Large intestine (tissue), 3 donors: Measurements from ENCODE around the gene RAB11FIP5. TPM values are rescaled to one million over a fixed set of nuclear protein-coding genes. Genes with fewer than 3 reads are reported as not detected.

Experiments
- DNase-seq, 2 donors: peaks; one replicate each; pipeline versions ENCODE4 v3.0.0 to v3.0.0-alpha.2; 2013
- H3K27ac ChIP-seq: one replicate; pipeline ENCODE4 v1.5.1; 2013; ENCODE audit warnings: low read length
- H3K27me3 ChIP-seq: 2 replicates; pipeline ENCODE4 v1.6.1; 2013; ENCODE audit warnings: low read length; ENCODE audit not compliant: control insufficient read depth, insufficient read depth
- H3K36me3 ChIP-seq: 2 replicates; pipeline ENCODE4 v1.6.1; 2013; ENCODE audit warnings: low read length; ENCODE audit not compliant: control insufficient read depth, insufficient read depth
- H3K4me1 ChIP-seq: one replicate; pipeline ENCODE4 v1.6.1; 2013; ENCODE audit warnings: low read length; ENCODE audit not compliant: control insufficient read depth, insufficient read depth
- H3K4me3 ChIP-seq: one replicate; pipeline ENCODE4 v1.5.1; 2013; ENCODE audit warnings: low read length
- H3K9me3 ChIP-seq: one replicate; pipeline ENCODE4 v1.6.1; 2013; ENCODE audit warnings: mild to moderate bottlenecking, low read depth, low read length, moderate library complexity; ENCODE audit not compliant: control insufficient read depth
- WGBS: methylation state at CpG from one replicate; pipeline ENCODE4 v1.1.5; 2013; ENCODE audit warnings: low lambda C conversion rate; ENCODE audit not compliant: insufficient coverage; 5-methylcytosine and 5-hydroxymethylcytosine counted together
- polyA plus RNA-seq: library from polyadenylated mRNA; unstranded; fragments of 120-200 nt; gene quantifications from one replicate; pipeline ENCODE4 v1.2.1, GENCODE V29; 2013

RAB11FIP5 gene
- polyA plus RNA-seq, 1 donor, result 21.4 TPM

- H3K36me3 ChIP-seq, result peaks cover 6% of the 10 kb centered on the region
- no peaks in the 10 kb centered on the region for H3K27me3 ChIP-seq
- H3K4me1 ChIP-seq, result no peaks in the 10 kb centered on the region
- H3K9me3 ChIP-seq, result no peaks in the 10 kb centered on the region
- WGBS, result no CpG with 5 or more reads among the region's 12 CpGs
- no peak overlapping the region for H3K4me3 ChIP-seq
- no peak for DNase-seq
- H3K27ac ChIP-seq, result no peak overlapping the region
These were observed 68.6 kb downstream of the RAB11FIP5 start for GRCh38 chr2:73043929-73044832.

GRCh38 chr2:73043276-73043675 is 69.5 kb downstream of the RAB11FIP5 start:
- no peak overlapping the region for H3K27ac ChIP-seq
- H3K9me3 ChIP-seq, result no peaks in the 10 kb centered on the region
- no peak for DNase-seq
- no peaks in the 10 kb centered on the region for H3K4me1 ChIP-seq
- peaks cover 6% of the 10 kb centered on the region for H3K36me3 ChIP-seq
- 100% methylated on average over 1 of the region's 5 CpGs for WGBS
- no peaks in the 10 kb centered on the region for H3K27me3 ChIP-seq
- no peak overlapping the region for H3K4me3 ChIP-seq

GRCh38 chr2:73037947-73038585 is 74.7 kb downstream of the RAB11FIP5 start:
- WGBS, result 100% methylated on average over 1 of the region's 6 CpGs
- no peak for DNase-seq
- no peaks in the 10 kb centered on the region for H3K27me3 ChIP-seq

GRCh38 chr2:73036766-73037165 is 76.0 kb downstream of the RAB11FIP5 start:
- Histone ChIP-seq H3K4me3 (no peak overlapping the region), H3K36me3 (peaks cover 6% of the 10 kb centered on the region), H3K27me3 (no peaks in the 10 kb centered on the region), H3K9me3 (no peaks in the 10 kb centered on the region), H3K27ac (no peak overlapping the region), H3K4me1 (peaks cover 14% of the 10 kb centered on the region)
- no peak for DNase-seq
- WGBS, result no CpG with 5 or more reads among the region's 11 CpGs

More at GRCh38 chr2:73037947-73038585, 74.7 kb downstream of the RAB11FIP5 start:
- Histone ChIP-seq H3K36me3 (peaks cover 6% of the 10 kb centered on the region), H3K4me3 (no peak overlapping the region), H3K4me1 (peaks cover 5% of the 10 kb centered on the region), H3K9me3 (no peaks in the 10 kb centered on the region), H3K27ac (no peak overlapping the region)

GRCh38 chr2:73035899-73036711 is 76.6 kb downstream of the RAB11FIP5 start:
- H3K4me3 ChIP-seq, result no peak overlapping the region
- no CpG with 5 or more reads among the region's 6 CpGs for WGBS
- DNase-seq, result no peak
- H3K27ac ChIP-seq, result no peak overlapping the region
- H3K36me3 ChIP-seq, result peaks cover 6% of the 10 kb centered on the region
- no peaks in the 10 kb centered on the region for H3K27me3 ChIP-seq
- peaks cover 20% of the 10 kb centered on the region for H3K4me1 ChIP-seq
- H3K9me3 ChIP-seq, result no peaks in the 10 kb centered on the region

GRCh38 chr2:73034661-73035375 is 77.9 kb downstream of the RAB11FIP5 start:
- WGBS, result 100% methylated on average over 1 of the region's 7 CpGs
- no peaks in the 10 kb centered on the region for H3K9me3 ChIP-seq
- peaks cover 23% of the 10 kb centered on the region for H3K4me1 ChIP-seq
- H3K4me3 ChIP-seq, result no peak overlapping the region
- DNase-seq, result no peak
- no peaks in the 10 kb centered on the region for H3K27me3 ChIP-seq
- H3K27ac ChIP-seq, result no peak overlapping the region
- peaks cover 2% of the 10 kb centered on the region for H3K36me3 ChIP-seq

GRCh38 chr2:73033766-73034381 is 78.9 kb downstream of the RAB11FIP5 start:
- Histone ChIP-seq H3K27ac (peak overlapping the region; percentile 84), H3K9me3 (no peaks in the 10 kb centered on the region), H3K4me3 (no peak overlapping the region), H3K27me3 (no peaks in the 10 kb centered on the region), H3K36me3 (no peaks in the 10 kb centered on the region), H3K4me1 (peaks cover 23% of the 10 kb centered on the region)
- WGBS, result no CpG with 5 or more reads among the region's 5 CpGs
- DNase-seq, result peak in 1 of 2 donors; percentile 19

- peaks cover under 1% of the 10 kb centered on the region for H3K36me3 ChIP-seq
- no CpG with 5 or more reads among the region's 1 CpG for WGBS
- H3K27ac ChIP-seq, result peak overlapping the region; percentile 84
- no peaks in the 10 kb centered on the region for H3K9me3 ChIP-seq
- H3K4me1 ChIP-seq, result peaks cover 23% of the 10 kb centered on the region
- DNase-seq, result peak in 1 of 2 donors; percentile 27
- no peak overlapping the region for H3K4me3 ChIP-seq
- H3K27me3 ChIP-seq, result no peaks in the 10 kb centered on the region
These were observed 79.5 kb downstream of the RAB11FIP5 start for GRCh38 chr2:73033142-73033765.

- peak overlapping the region; percentile 84 for H3K27ac ChIP-seq
- no peaks in the 10 kb centered on the region for H3K9me3 ChIP-seq
- H3K4me1 ChIP-seq, result peaks cover 23% of the 10 kb centered on the region
- H3K4me3 ChIP-seq, result no peak overlapping the region
- no peak for DNase-seq
- no peaks in the 10 kb centered on the region for H3K27me3 ChIP-seq
- peaks cover 6% of the 10 kb centered on the region for H3K36me3 ChIP-seq
- no CpG with 5 or more reads among the region's 5 CpGs for WGBS
These were observed 80.0 kb downstream of the RAB11FIP5 start for GRCh38 chr2:73032702-73033097.
